GM19438 (cell line): ENCODE measurements around the gene CNTN5.

Experiments used
- ATAC-seq: cut with Tn5 transposase; IDR thresholded peaks from one replicate; pipeline ENCODE4 v1.9.1; 2021; ENCODE audit warnings: low read depth; ENCODE audit not compliant: unreplicated experiment

The CNTN5 gene

DNA sequence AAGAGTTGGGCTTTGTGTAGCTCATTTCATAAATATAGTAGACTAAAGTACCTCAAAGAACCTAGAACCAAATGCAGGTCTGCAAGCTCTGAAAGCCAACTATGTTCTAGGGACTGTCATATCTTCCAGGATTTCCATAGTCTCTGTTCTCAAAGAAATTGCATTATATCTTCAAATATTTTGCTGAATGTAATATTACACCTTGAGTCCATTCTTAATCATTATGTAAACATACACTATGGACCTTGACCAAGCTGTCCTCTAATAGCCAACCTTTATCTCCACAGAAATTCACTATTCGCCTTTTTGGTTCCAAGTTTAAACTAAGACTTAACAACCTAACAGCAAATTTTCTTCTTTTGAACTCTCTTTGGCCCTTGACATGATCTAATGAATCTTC is 987.7 kb downstream of the CNTN5 start:
- no peak for ATAC-seq

DNA sequence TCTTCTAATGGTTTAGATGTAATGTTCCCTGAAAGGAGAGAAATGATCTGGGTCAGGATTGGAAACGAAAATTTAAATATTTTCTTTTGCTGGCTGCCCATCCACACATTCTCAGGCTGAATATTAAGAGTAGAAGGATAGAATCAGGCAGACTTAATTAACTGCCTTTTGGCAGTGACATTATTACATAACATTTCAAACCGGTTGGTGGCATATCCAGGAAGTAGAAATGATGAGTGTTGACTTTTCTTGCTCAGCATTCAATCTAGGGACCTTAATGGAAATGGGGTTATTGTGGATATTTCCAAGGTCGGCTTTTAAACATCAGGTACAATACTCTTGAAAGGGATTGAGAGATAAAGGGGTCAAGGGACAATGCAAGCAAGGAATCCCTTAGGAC is 989.0 kb downstream of the CNTN5 start:
- no peak for ATAC-seq

DNA sequence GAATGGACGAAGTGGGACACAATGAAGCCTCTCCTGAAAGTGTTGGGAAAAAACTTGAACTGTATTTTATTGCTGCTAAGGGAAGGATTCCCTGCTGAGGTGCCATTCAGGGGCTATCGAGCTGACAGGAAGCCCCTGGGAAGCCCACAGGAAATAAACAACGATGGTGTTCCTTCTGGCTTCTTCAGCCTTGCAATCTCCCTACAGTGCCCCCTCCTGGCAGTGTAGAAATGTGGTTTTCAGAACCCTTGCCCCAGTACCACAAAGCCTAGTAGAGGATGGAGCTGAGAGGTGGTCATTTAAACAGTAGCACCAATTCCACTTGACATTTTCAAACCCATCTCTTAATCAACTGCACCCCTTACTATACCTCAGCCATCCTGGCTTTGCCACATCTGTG is 989.6 kb downstream of the CNTN5 start:
- no peak for ATAC-seq

DNA sequence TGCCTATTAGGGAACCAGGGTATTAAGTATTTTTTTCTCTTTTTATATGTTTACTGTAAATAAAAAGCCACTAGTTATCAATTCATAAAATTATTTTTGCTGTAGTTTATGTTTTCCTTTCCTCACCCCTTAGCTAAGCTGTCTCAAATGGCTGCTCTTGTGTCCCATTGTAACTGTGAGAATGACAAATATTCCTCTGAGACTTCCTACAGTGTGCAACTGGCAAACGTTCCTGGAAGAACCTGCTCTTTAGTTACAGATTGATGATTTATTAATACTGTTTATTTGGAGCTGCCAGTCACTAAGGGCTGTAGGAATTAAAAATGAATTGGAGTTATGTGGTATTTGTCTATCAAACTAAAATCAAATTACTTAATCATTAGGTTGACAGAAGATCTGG is 990.9 kb downstream of the CNTN5 start:
- ATAC-seq, result no peak

DNA sequence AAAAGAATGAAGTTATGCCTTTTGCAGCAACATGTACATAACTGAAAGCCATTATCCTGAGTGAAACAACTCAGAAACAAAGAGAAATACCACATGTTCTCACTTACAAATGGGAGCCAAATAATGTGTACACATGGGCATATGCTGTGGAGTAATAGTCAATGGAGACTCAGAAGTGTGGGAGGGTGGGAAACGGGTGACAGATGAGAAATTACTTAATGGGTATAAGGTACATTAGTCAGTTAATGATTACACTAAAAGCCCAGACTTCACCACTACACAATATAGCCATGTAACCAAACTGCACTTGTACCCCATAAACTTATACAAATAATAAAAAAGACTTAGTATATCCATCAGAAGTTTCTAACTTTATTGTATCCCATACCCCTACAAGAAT is 992.3 kb downstream of the CNTN5 start:
- ATAC-seq, result no peak

DNA sequence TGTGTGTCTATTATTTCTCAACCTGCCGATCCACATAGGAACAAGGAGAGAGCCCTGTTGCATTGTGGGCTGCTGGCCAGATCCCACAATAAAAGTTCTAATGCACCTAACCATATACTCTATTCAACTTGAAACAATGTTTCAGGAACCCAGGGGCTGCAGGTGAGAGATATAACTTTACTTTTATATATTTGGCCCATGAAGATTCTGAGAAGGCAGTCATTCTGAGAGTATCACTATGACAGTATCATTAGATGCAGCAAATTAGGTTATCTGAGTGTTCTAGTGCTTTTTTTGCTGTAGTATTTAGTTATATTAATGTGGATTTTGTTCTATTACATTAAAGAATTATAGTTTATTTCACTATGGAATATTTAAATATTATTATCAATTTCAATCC is 1011.2 kb downstream of the CNTN5 start:
- ATAC-seq, result no peak

DNA sequence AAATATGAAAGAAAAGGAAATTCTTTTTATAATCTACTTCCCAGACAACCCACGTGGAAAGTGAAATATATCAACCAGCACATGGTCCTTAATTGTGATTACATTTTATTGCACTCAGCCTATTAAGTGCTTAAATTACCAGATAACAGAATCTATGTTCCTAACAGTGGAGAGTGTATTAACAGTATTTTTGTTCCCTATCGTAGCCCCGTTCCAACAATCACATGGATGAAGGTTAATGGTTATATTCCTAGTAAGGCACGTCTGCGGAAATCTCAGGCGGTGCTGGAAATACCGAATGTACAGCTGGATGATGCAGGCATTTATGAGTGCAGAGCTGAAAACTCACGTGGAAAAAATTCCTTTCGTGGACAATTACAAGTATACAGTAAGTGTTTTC is 1040.3 kb downstream of the CNTN5 start:
- no peak for ATAC-seq

DNA sequence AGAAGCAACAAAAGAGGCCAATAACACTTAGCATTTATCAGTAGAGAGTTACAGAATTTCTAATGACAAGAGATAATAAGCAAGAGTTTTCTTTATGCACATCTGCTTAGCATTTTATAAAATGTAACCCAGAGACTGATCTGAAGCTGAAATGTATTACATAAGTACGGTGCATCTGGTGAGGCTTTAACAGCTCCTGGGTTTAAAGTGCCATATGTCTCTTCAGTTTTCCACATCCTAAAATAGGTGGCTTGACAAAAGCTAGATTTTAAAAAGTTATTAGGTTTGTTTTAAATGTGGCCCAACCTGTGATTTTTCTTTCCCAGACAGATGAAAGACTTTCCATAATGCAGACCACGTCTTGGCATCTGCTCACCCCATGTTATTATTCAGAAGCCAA is 1045.7 kb downstream of the CNTN5 start:
- ATAC-seq, result no peak

DNA sequence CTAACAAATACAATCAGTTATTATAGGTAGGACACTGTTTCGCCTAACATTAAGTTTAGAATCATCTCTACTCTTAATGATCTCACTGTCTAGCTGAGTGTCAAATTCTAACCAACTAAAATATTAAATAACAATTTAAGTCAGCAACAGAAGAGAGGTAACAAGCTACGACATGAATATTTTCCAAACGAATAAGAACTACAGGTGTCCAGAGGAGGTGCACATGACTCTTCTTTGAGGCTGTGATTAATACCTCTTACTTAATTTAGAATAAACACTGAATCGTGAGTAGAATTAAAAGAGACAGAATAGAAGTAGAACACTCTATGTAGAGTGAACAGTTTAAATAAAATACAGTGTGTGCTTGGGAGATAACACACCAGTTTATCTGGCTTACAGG is 1047.4 kb downstream of the CNTN5 start:
- ATAC-seq, result no peak

DNA sequence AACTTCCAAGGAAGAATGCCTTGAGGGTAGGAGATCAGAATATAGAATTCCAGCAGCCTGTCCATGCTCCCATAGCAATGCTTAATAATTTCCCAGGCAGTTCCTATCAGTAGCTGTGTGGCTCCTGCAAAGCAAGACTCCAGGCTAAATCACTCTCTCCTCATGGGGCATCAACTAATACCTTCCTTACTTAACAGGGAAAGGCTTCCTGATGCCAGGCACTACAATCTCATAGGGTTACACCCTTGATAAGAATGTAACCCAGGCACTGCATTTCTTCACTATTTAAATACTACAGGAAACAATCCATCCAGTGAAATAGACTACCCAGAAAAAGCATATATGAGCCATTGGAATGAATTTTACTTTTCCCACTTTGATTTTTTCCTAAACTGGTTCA is 1051.4 kb downstream of the CNTN5 start:
- ATAC-seq, result no peak

DNA sequence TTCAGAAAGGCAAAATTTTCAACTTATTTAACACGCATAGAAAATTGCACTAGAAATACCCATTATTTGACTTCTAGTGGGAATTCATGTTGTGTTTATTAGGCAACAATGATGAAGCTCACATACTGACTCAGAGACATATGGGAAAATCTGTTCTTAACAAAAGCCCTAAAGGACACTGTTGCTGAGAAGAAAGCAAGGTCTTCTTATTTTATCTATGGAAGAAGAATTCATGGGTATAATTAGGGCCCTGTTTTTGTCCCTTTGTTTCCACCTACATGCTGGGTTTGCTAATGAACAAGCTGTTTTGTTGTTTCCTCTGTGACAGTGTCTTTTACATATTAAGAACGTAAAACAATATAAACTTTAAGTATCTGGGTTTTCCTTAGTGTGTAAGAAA is 1059.6 kb downstream of the CNTN5 start:
- ATAC-seq, result no peak

DNA sequence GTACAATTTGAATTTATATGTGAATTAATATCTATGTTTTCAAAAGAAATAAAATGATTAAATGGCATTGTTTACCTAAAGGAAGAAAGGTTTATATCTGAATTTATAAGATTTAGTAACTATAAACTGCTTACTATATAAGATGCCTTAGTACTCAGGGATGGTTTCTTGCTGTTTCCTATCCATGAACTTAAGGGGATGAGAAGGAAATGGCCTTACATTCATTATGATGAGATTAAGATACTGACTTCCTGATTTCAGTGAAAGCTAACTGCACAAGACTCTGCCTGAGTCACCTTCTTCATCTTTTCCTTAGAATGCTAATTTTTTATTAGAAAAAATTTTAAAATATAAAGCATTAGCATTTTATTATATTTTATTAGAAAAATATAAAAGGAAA is 1060.1 kb downstream of the CNTN5 start:
- no peak for ATAC-seq

DNA sequence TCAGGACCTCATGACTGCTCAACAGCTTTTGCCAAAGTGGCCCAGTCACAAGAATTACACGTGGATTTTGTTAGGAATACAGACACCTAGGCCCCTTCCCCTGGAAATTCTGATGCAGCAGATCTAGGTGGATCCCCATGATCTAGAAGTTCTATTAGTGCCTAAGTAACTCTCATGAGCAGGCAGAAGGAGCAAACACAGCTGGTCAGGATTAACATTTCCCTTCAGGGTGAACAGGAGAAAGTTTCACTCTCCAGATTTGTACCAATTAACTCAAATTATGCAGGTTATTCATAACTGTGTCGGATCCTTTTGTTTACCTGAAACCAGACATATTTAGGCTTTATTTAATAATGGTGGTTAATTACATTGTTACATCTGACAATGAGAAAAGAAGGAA is 1072.9 kb downstream of the CNTN5 start:
- no peak for ATAC-seq

DNA sequence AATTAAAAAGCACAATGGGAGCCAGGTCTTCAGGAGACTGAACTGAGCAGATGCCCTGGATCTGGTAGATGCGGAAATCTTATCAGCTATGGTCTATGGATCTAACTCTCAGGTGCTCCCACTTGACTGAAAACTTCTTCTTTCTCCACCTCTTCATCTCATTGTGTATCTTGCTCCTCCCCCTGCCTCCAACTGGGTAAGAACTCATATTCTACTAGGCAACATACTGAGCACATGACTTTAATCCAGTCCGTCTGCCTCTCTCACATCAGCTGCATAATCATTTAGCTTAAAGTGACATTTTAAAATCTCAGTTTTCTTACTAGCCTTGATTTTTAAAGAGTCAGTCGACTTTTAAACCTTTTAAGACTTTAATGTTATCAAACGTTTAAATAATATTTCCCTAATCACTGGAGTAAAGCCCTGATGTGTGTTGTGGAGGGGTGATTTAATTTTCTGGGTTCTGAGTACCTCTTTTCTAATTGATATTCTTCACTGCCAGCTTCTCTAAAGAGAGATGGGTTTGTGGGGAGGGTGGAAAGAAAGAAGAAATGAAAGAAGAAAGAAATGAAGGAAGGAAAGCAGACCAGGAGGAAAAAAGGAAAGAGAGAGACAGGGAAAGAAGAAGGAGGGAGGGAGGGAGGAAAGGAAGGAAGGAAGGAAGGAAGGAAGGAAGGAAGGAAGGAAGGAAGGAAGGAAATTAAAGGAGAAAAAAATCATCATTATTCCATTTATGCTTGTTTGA is 1073.5 kb downstream of the CNTN5 start:
- no peak for ATAC-seq

DNA sequence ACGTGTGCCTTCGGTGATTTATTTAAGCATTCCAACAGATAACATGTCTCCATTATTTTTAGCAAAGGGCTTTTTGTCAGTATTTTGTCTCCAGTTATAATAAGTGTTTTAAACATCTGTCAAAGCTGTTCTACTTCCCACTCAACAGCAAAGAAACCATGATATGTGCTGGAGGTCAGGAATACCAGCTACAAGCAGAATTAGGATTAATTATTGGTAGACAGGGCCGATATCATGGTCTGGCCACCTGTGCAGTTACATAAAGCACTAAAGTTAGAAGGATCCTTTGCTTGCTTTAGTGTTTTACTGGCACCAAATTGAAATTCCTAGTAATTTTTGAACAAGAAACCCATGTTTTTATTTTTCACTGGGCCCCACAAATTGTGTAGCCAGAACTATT is 1075.1 kb downstream of the CNTN5 start:
- ATAC-seq, result no peak

DNA sequence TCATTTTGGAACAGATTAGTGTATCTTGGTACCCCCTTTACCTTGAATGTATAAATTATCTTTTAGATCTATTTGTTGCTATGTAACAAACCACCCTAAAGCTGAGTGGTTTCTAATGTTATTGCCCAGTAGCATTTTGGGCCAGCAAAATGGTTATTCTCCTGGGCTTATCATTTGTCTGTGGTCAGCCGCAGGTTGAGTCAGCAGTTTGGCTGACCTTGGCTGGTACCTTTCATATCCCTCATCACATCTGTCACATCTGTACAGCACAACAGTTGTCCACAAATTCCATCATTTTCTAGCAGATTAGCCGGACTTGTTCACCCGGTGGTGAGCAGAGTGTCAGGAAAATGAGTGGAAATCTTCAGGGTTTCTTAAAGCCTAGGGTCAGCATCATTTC is 1077.8 kb downstream of the CNTN5 start:
- ATAC-seq, result no peak

DNA sequence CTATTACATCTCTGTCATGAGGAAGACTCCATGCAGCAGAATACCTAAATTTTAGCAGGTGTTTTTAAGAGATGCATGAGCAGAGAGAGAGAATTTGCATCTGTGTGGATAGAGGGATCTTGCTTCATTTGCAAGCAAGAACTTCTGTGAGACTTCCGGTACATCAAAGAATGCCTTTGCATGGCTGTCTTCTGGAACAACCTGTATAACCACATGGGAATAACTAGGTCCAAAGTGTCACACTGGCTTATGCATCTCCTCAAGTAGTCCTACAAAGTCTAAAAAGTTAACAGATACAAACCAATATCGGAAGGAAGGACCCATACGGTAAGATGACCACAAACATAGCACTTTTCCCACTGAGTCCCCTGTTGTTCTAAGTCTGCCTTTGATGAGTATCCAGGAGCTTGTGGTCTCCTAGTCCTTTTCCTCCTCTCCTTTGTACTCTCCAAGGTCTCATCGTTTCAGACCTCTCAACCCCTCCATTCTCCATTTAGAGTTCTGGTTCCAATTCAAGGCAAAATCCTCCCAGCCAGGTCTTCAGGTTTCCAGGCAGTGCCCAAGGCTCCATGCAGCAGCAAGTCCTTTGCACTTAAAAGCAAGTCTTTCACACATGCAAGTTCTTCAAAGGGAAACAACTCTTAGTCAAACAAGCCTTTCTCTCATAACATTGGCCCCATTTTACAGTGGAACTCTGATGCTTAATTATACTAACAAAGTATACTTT is 1084.7 kb downstream of the CNTN5 start:
- ATAC-seq, result no peak

DNA sequence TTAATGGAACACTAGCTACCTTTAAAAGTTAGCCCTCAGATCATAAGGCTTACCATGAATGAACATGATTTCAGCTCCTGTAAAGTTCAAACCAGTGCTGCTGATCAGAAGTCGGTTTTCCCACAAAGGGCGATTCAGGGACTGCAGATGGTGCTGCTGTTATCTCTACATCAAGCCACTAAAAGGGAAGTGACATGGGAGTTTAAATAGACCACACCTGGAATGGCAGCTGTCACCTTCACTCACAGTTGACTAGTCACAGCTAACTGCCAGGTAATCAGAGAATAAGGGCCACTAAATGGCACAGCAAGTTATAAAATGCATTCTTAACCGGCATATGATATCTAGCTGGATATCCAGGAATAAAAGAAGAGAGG is 1085.2 kb downstream of the CNTN5 start:
- no peak for ATAC-seq

DNA sequence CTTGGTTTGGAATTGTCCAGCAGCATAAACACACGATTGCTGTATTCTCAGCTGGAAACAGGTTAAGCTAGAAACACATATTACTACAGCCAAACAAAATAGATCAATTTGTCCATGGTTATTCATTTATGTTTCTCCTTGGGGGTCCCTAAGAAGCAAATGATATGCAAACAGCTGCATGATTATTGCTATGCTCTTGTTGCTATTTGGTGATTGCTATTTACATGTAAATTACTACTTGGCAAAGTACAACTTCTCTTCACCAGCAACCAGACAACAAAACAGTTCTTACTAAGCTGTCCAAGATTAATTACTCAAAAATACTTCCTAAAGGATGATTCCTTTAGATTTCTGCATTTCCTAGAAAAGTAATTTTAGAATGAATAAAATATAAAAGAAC is 1098.4 kb downstream of the CNTN5 start:
- ATAC-seq, result no peak

DNA sequence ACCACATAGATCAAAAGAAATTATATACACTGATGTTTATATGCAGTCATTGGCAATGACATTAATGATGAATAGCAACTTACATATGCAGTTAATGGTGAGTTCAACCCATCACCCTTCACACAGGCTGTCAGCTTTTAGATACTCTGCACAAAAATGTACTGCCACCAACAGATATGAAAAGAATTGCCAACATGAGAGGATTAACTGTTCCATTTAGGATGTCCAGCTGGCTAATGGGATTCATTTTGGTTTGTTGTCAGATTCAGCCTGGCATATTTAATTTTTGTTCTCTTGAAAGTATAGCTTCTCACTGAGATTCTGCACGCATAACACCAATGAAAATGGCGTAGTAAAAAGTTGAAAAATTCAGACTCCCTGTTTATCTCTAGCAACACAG is 1112.4 kb downstream of the CNTN5 start:
- ATAC-seq, result no peak

DNA sequence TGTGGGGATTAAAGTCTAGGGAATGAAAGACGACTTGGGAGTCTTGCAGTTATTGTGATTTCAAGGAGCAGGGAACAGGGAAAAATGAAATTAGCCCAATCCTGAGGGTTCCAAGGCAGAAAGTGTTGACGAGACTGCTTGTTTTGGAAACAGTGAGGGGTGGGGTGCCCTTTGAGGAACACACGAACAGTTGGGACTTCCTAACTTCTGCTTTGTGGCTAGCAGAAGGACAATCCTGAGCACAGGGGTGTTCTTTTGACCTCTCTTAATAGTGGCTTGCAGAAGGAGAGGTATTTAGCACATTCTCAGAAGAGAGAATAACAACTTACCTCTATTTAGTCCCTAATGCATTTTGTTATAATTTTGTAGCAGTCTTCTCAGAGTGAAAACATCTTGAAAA is 1120.5 kb downstream of the CNTN5 start:
- ATAC-seq, result no peak

DNA sequence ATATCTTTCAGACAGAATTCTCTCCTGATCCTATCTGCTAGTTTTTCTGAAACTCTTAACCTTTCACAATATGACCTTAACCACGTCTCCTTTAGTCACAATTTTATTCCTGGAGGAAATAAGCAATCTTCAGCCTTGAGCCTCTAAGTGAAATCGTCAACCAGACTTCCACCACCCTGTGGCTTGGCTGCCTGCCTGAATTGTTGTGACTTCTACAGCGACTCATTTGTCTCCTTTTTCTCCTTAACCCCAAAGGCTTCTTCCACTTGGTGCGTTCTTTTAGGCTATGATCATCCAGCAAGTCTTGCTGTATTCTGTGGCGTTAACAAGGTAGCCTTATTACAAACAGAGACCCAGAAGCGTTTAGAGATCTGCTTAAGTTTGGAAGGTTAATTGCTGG is 1131.2 kb downstream of the CNTN5 start:
- ATAC-seq, result no peak
